Activated naive CD8-positive, alpha-beta T cell (primary cell): ENCODE results near the gene TMEM165.

Experiments
- H3K27ac Mint-ChIP-seq: one replicate; pipeline ENCODE4 v1.8.0; 2021; ENCODE audit warnings: mixed read lengths
- H3K27me3 Mint-ChIP-seq: one replicate; pipeline ENCODE4 v1.8.0; 2021; ENCODE audit warnings: mixed read lengths
- H3K36me3 Mint-ChIP-seq: one replicate; pipeline ENCODE4 v1.8.0; 2021; ENCODE audit warnings: mixed read lengths
- H3K4me1 Mint-ChIP-seq: one replicate; pipeline ENCODE4 v1.8.0; 2021; ENCODE audit warnings: low read depth, mixed read lengths
- H3K4me3 Mint-ChIP-seq: one replicate; pipeline ENCODE4 v1.8.0; 2021; ENCODE audit warnings: mild to moderate bottlenecking, mixed read lengths
- H3K9me3 Mint-ChIP-seq: one replicate; pipeline ENCODE4 v1.8.0; 2021; ENCODE audit warnings: low read depth, mixed read lengths

The TMEM165 gene

GRCh38 chr4:55385201-55385649 is 10.5 kb upstream of the TMEM165 start:
- no peaks in the 10 kb centered on the region for H3K27me3 Mint-ChIP-seq
- H3K4me1 Mint-ChIP-seq: no peaks in the 10 kb centered on the region
- H3K36me3 Mint-ChIP-seq: no peaks in the 10 kb centered on the region
- H3K4me3 Mint-ChIP-seq: no peak overlapping the region
- no peak overlapping the region for H3K27ac Mint-ChIP-seq
- H3K9me3 Mint-ChIP-seq: no peaks in the 10 kb centered on the region

- Mint-ChIP-seq H3K4me3 (no peak overlapping the region), H3K9me3 (no peaks in the 10 kb centered on the region), H3K4me1 (no peaks in the 10 kb centered on the region), H3K27me3 (no peaks in the 10 kb centered on the region), H3K27ac (no peak overlapping the region), H3K36me3 (no peaks in the 10 kb centered on the region)
Measured at GRCh38 chr4:55386073-55386472, 9.7 kb upstream of the TMEM165 start.

- no peak overlapping the region for H3K27ac Mint-ChIP-seq
- H3K4me1 Mint-ChIP-seq: no peaks in the 10 kb centered on the region
- H3K4me3 Mint-ChIP-seq: no peak overlapping the region
- H3K36me3 Mint-ChIP-seq: no peaks in the 10 kb centered on the region
- H3K9me3 Mint-ChIP-seq: no peaks in the 10 kb centered on the region
- no peaks in the 10 kb centered on the region for H3K27me3 Mint-ChIP-seq
Measured at GRCh38 chr4:55386840-55387239, 8.9 kb upstream of the TMEM165 start.

- Mint-ChIP-seq H3K27ac (no peak overlapping the region), H3K4me3 (peak overlapping the region; percentile 68), H3K27me3 (no peaks in the 10 kb centered on the region)
Measured at GRCh38 chr4:55393461-55394320, 2.1 kb upstream of the TMEM165 start.

GRCh38 chr4:55395218-55395528 is 584 bp upstream of the TMEM165 start:
- Mint-ChIP-seq H3K4me3 (peak overlapping the region; percentile 99), H3K36me3 (peaks cover 7% of the 10 kb centered on the region), H3K27ac (peak overlapping the region; percentile 99)

More at GRCh38 chr4:55393461-55394320, 2.1 kb upstream of the TMEM165 start:
- Mint-ChIP-seq H3K36me3 (peaks cover 3% of the 10 kb centered on the region), H3K4me1 (peaks cover 29% of the 10 kb centered on the region), H3K9me3 (no peaks in the 10 kb centered on the region)

GRCh38 chr4:55396308-55397125 is 760 bp downstream of the TMEM165 start:
- no peaks in the 10 kb centered on the region for H3K9me3 Mint-ChIP-seq
- H3K4me1 Mint-ChIP-seq: peaks cover 48% of the 10 kb centered on the region
- peaks cover 7% of the 10 kb centered on the region for H3K36me3 Mint-ChIP-seq
- no peaks in the 10 kb centered on the region for H3K27me3 Mint-ChIP-seq
- H3K27ac Mint-ChIP-seq: peak overlapping the region; percentile 80
- peak overlapping the region; percentile 92 for H3K4me3 Mint-ChIP-seq

More at GRCh38 chr4:55395218-55395528, 584 bp upstream of the TMEM165 start:
- Mint-ChIP-seq H3K9me3 (no peaks in the 10 kb centered on the region), H3K27me3 (no peaks in the 10 kb centered on the region), H3K4me1 (peaks cover 37% of the 10 kb centered on the region)

GRCh38 chr4:55397126-55397436 is 1.3 kb downstream of the TMEM165 start:
- peaks cover 7% of the 10 kb centered on the region for H3K36me3 Mint-ChIP-seq
- peak overlapping the region; percentile 80 for H3K27ac Mint-ChIP-seq
- H3K4me3 Mint-ChIP-seq: peak overlapping the region; percentile 92
- peaks cover 48% of the 10 kb centered on the region for H3K4me1 Mint-ChIP-seq
- H3K9me3 Mint-ChIP-seq: no peaks in the 10 kb centered on the region
- H3K27me3 Mint-ChIP-seq: no peaks in the 10 kb centered on the region

- Mint-ChIP-seq H3K27ac (peak overlapping the region; percentile 80), H3K9me3 (no peaks in the 10 kb centered on the region), H3K27me3 (no peaks in the 10 kb centered on the region), H3K36me3 (peaks cover 7% of the 10 kb centered on the region), H3K4me1 (peaks cover 48% of the 10 kb centered on the region), H3K4me3 (peak overlapping the region; percentile 92)
Measured at GRCh38 chr4:55397520-55398321, 2.0 kb downstream of the TMEM165 start.

GRCh38 chr4:55398461-55398860 is 2.7 kb downstream of the TMEM165 start:
- Mint-ChIP-seq H3K36me3 (peaks cover 9% of the 10 kb centered on the region), H3K9me3 (no peaks in the 10 kb centered on the region), H3K27ac (no peak overlapping the region), H3K4me3 (peak overlapping the region; percentile 92), H3K27me3 (no peaks in the 10 kb centered on the region), H3K4me1 (peaks cover 51% of the 10 kb centered on the region)

GRCh38 chr4:55398966-55399365 is 3.2 kb downstream of the TMEM165 start:
- no peaks in the 10 kb centered on the region for H3K27me3 Mint-ChIP-seq
- peak overlapping the region; percentile 46 for H3K27ac Mint-ChIP-seq
- peaks cover 9% of the 10 kb centered on the region for H3K36me3 Mint-ChIP-seq
- peaks cover 53% of the 10 kb centered on the region for H3K4me1 Mint-ChIP-seq
- peak overlapping the region; percentile 92 for H3K4me3 Mint-ChIP-seq
- H3K9me3 Mint-ChIP-seq: no peaks in the 10 kb centered on the region

GRCh38 chr4:55399581-55399980 is 3.8 kb downstream of the TMEM165 start:
- Mint-ChIP-seq H3K36me3 (peaks cover 9% of the 10 kb centered on the region), H3K27ac (no peak overlapping the region), H3K4me3 (peak overlapping the region; percentile 92), H3K27me3 (no peaks in the 10 kb centered on the region), H3K4me1 (peaks cover 51% of the 10 kb centered on the region), H3K9me3 (no peaks in the 10 kb centered on the region)

GRCh38 chr4:55405073-55405472 is 9.3 kb downstream of the TMEM165 start:
- no peaks in the 10 kb centered on the region for H3K9me3 Mint-ChIP-seq
- H3K27ac Mint-ChIP-seq: no peak overlapping the region
- peaks cover 46% of the 10 kb centered on the region for H3K4me1 Mint-ChIP-seq
- H3K27me3 Mint-ChIP-seq: no peaks in the 10 kb centered on the region
- peaks cover 16% of the 10 kb centered on the region for H3K36me3 Mint-ChIP-seq
- H3K4me3 Mint-ChIP-seq: no peak overlapping the region

GRCh38 chr4:55406545-55406944 is 10.8 kb downstream of the TMEM165 start:
- Mint-ChIP-seq H3K4me3 (no peak overlapping the region), H3K36me3 (peaks cover 16% of the 10 kb centered on the region)

GRCh38 chr4:55407119-55407518 is 11.4 kb downstream of the TMEM165 start:
- H3K27me3 Mint-ChIP-seq: no peaks in the 10 kb centered on the region
- H3K36me3 Mint-ChIP-seq: peaks cover 16% of the 10 kb centered on the region
- H3K9me3 Mint-ChIP-seq: no peaks in the 10 kb centered on the region
- peaks cover 42% of the 10 kb centered on the region for H3K4me1 Mint-ChIP-seq
- no peak overlapping the region for H3K27ac Mint-ChIP-seq
- no peak overlapping the region for H3K4me3 Mint-ChIP-seq

More at GRCh38 chr4:55406545-55406944, 10.8 kb downstream of the TMEM165 start:
- Mint-ChIP-seq H3K27ac (no peak overlapping the region), H3K27me3 (no peaks in the 10 kb centered on the region), H3K9me3 (no peaks in the 10 kb centered on the region), H3K4me1 (peaks cover 39% of the 10 kb centered on the region)

GRCh38 chr4:55407764-55408163 is 12.0 kb downstream of the TMEM165 start:
- no peak overlapping the region for H3K27ac Mint-ChIP-seq
- H3K36me3 Mint-ChIP-seq: peaks cover 16% of the 10 kb centered on the region
- no peaks in the 10 kb centered on the region for H3K9me3 Mint-ChIP-seq
- peaks cover 43% of the 10 kb centered on the region for H3K4me1 Mint-ChIP-seq
- no peak overlapping the region for H3K4me3 Mint-ChIP-seq
- no peaks in the 10 kb centered on the region for H3K27me3 Mint-ChIP-seq
